Central memory CD8-positive, alpha-beta T cell (primary cell): ENCODE results near the gene SH2D1B.
A peak's percentile ranks its signal among the peaks of the same experiment; 100 is the strongest.
"Not testable (repeated sequence)": the region's sequence is repeated elsewhere in the genome, so short reads cannot be mapped to it uniquely, and the experiment has no call there.

Experiments used
- ATAC-seq: fragments of 150-1000 bp; cut with Tn5 transposase; replicated peaks from 2 replicates; pipeline ENCODE4 v1.10.0; 2022; ENCODE audit warnings: mild to moderate bottlenecking, moderate FRiP score, moderate number of reproducible peaks; ENCODE audit not compliant: poor library complexity, severe bottlenecking; ENCODE audit errors: extremely low read depth
- DNase-seq, 2 donors: peaks; one replicate each; pipeline ENCODE4 v3.0.0; 2021; ENCODE audit warnings: low spot score in 2 of 2
- H3K27ac Mint-ChIP-seq: one replicate; pipeline ENCODE4 v1.8.0; 2022; ENCODE audit warnings: low read depth, mild to moderate bottlenecking, moderate library complexity, mixed read lengths
- H3K27me3 Mint-ChIP-seq: one replicate; pipeline ENCODE4 v1.8.0; 2022; ENCODE audit warnings: mixed read lengths
- H3K36me3 Mint-ChIP-seq: one replicate; pipeline ENCODE4 v1.8.0; 2022; ENCODE audit warnings: mild to moderate bottlenecking, moderate library complexity, mixed read lengths; ENCODE audit not compliant: insufficient read depth
- H3K4me1 Mint-ChIP-seq: one replicate; pipeline ENCODE4 v1.8.0; 2022; ENCODE audit warnings: mixed read lengths
- H3K4me3 Mint-ChIP-seq: one replicate; pipeline ENCODE4 v1.8.0; 2022; ENCODE audit warnings: mild to moderate bottlenecking, moderate library complexity, mixed read lengths
- H3K9me3 Mint-ChIP-seq: one replicate; pipeline ENCODE4 v1.8.0; 2022; ENCODE audit warnings: mixed read lengths

The SH2D1B gene

GRCh38 chr1:162361349-162361748 lies 50.6 kb downstream of the SH2D1B start:
- H3K27ac Mint-ChIP-seq: no peak overlapping the region
- H3K36me3 Mint-ChIP-seq: peaks cover 3% of the 10 kb centered on the region
- ATAC-seq (no peak), DNase-seq (no peak)
- H3K27me3 Mint-ChIP-seq: peaks cover 47% of the 10 kb centered on the region
- H3K9me3 Mint-ChIP-seq: no peaks in the 10 kb centered on the region
- no peaks in the 10 kb centered on the region for H3K4me1 Mint-ChIP-seq
- H3K4me3 Mint-ChIP-seq: no peak overlapping the region

- H3K4me1 Mint-ChIP-seq: no peaks in the 10 kb centered on the region
- H3K27me3 Mint-ChIP-seq: peaks cover 51% of the 10 kb centered on the region
- ATAC-seq (no peak), DNase-seq (no peak)
- no peak overlapping the region for H3K27ac Mint-ChIP-seq
- H3K36me3 Mint-ChIP-seq: peaks cover 3% of the 10 kb centered on the region
- no peaks in the 10 kb centered on the region for H3K9me3 Mint-ChIP-seq
- no peak overlapping the region for H3K4me3 Mint-ChIP-seq
Observed at GRCh38 chr1:162360874-162361260, 51.1 kb downstream of the SH2D1B start.

- Mint-ChIP-seq H3K27me3 (peaks cover 54% of the 10 kb centered on the region), H3K9me3 (no peaks in the 10 kb centered on the region), H3K4me1 (no peaks in the 10 kb centered on the region), H3K36me3 (peaks cover 3% of the 10 kb centered on the region), H3K4me3 (no peak overlapping the region), H3K27ac (no peak overlapping the region)
- DNase-seq: no peak
- ATAC-seq: no peak
Observed at GRCh38 chr1:162360237-162360873, 51.6 kb downstream of the SH2D1B start.

- no peak for ATAC-seq
- Mint-ChIP-seq H3K4me3 (no peak overlapping the region), H3K27ac (no peak overlapping the region), H3K9me3 (no peaks in the 10 kb centered on the region), H3K36me3 (peaks cover 3% of the 10 kb centered on the region), H3K27me3 (peaks cover 54% of the 10 kb centered on the region), H3K4me1 (no peaks in the 10 kb centered on the region)
- DNase-seq: no peak
Observed at GRCh38 chr1:162359523-162360236, 52.3 kb downstream of the SH2D1B start.

- no peak overlapping the region for H3K4me3 Mint-ChIP-seq
- no peak overlapping the region for H3K27ac Mint-ChIP-seq
- DNase-seq (no peak), ATAC-seq (no peak)
- H3K9me3 Mint-ChIP-seq: no peaks in the 10 kb centered on the region
- H3K27me3 Mint-ChIP-seq: peaks cover 48% of the 10 kb centered on the region
- no peaks in the 10 kb centered on the region for H3K4me1 Mint-ChIP-seq
- peaks cover 3% of the 10 kb centered on the region for H3K36me3 Mint-ChIP-seq
Observed at GRCh38 chr1:162358928-162359327, 53.0 kb downstream of the SH2D1B start.

- peaks cover 3% of the 10 kb centered on the region for H3K36me3 Mint-ChIP-seq
- H3K27ac Mint-ChIP-seq: no peak overlapping the region
- ATAC-seq (no peak), DNase-seq (no peak)
- no peaks in the 10 kb centered on the region for H3K9me3 Mint-ChIP-seq
- peaks cover 47% of the 10 kb centered on the region for H3K27me3 Mint-ChIP-seq
- H3K4me3 Mint-ChIP-seq: no peak overlapping the region
- H3K4me1 Mint-ChIP-seq: no peaks in the 10 kb centered on the region
Observed at GRCh38 chr1:162357681-162358266, 54.2 kb downstream of the SH2D1B start.

GRCh38 chr1:162353702-162354101 lies 58.2 kb downstream of the SH2D1B start:
- H3K27ac Mint-ChIP-seq: no peak overlapping the region
- no peaks in the 10 kb centered on the region for H3K36me3 Mint-ChIP-seq
- H3K9me3 Mint-ChIP-seq: no peaks in the 10 kb centered on the region
- ATAC-seq (no peak), DNase-seq (no peak)
- no peaks in the 10 kb centered on the region for H3K4me1 Mint-ChIP-seq
- H3K4me3 Mint-ChIP-seq: no peak overlapping the region
- peaks cover 72% of the 10 kb centered on the region for H3K27me3 Mint-ChIP-seq

GRCh38 chr1:162353078-162353477 lies 58.9 kb downstream of the SH2D1B start:
- no peaks in the 10 kb centered on the region for H3K9me3 Mint-ChIP-seq
- no peak for ATAC-seq

GRCh38 chr1:162351874-162352273 lies 60.1 kb downstream of the SH2D1B start:
- not testable (repeated sequence) for H3K9me3 Mint-ChIP-seq, H3K4me3 Mint-ChIP-seq, ATAC-seq, H3K36me3 Mint-ChIP-seq, H3K4me1 Mint-ChIP-seq, DNase-seq
- Mint-ChIP-seq H3K27me3 (peaks cover 58% of the 10 kb centered on the region), H3K27ac (peak overlapping the region; percentile 4)

More at GRCh38 chr1:162353078-162353477, 58.9 kb downstream of the SH2D1B start:
- H3K27ac Mint-ChIP-seq: no peak overlapping the region
- H3K36me3 Mint-ChIP-seq: no peaks in the 10 kb centered on the region
- H3K4me3 Mint-ChIP-seq: no peak overlapping the region
- H3K27me3 Mint-ChIP-seq: peaks cover 70% of the 10 kb centered on the region
- DNase-seq: no peak
- no peaks in the 10 kb centered on the region for H3K4me1 Mint-ChIP-seq

GRCh38 chr1:162351246-162351842 lies 60.6 kb downstream of the SH2D1B start:
- ATAC-seq (no peak), DNase-seq (no peak)
- H3K27me3 Mint-ChIP-seq: peaks cover 53% of the 10 kb centered on the region
- H3K27ac Mint-ChIP-seq: peak overlapping the region; percentile 4
- H3K4me3 Mint-ChIP-seq: no peak overlapping the region
- peaks cover 1% of the 10 kb centered on the region for H3K36me3 Mint-ChIP-seq
- H3K9me3 Mint-ChIP-seq: no peaks in the 10 kb centered on the region
- H3K4me1 Mint-ChIP-seq: no peaks in the 10 kb centered on the region

GRCh38 chr1:162349635-162350330 lies 62.2 kb downstream of the SH2D1B start:
- Mint-ChIP-seq H3K9me3 (no peaks in the 10 kb centered on the region), H3K36me3 (peaks cover 1% of the 10 kb centered on the region), H3K27ac (no peak overlapping the region), H3K27me3 (peaks cover 37% of the 10 kb centered on the region), H3K4me1 (no peaks in the 10 kb centered on the region), H3K4me3 (no peak overlapping the region)
- ATAC-seq (no peak), DNase-seq (no peak)

GRCh38 chr1:162347281-162347680 lies 64.7 kb downstream of the SH2D1B start:
- H3K27me3 Mint-ChIP-seq: peaks cover 33% of the 10 kb centered on the region
- H3K9me3 Mint-ChIP-seq: no peaks in the 10 kb centered on the region
- DNase-seq: no peak

More at GRCh38 chr1:162347281-162347680, 64.7 kb downstream of the SH2D1B start:
- no peak for ATAC-seq
- Mint-ChIP-seq H3K4me1 (no peaks in the 10 kb centered on the region), H3K36me3 (peaks cover 1% of the 10 kb centered on the region), H3K27ac (no peak overlapping the region), H3K4me3 (no peak overlapping the region)
